Activated naive CD4-positive, alpha-beta T cell treated with anti-CD3 and anti-CD28 coated beads for 36 hours (primary cell): ENCODE measurements around the gene HIVEP1. TPM values are rescaled to one million over a fixed set of nuclear protein-coding genes. Genes with fewer than 3 reads are reported as not detected.

Source experiments
- CTCF ChIA-PET: fragments of 350-600 bp; sonication (Branson Sonifier 250); formaldehyde crosslinking; loops from one replicate; lab custom pipeline; 2021; ENCODE audit warnings: antibody characterized with exemption; lab: Charles Lee
- DNase-seq: peaks from one replicate; pipeline ENCODE4 v3.0.0-alpha.2; 2020
- H3K27ac Mint-ChIP-seq: one replicate; pipeline ENCODE4 v1.8.0; 2021; ENCODE audit warnings: mild to moderate bottlenecking, mixed read lengths
- H3K27me3 Mint-ChIP-seq: one replicate; pipeline ENCODE4 v1.8.0; 2021; ENCODE audit warnings: low read depth, mixed read lengths
- H3K36me3 Mint-ChIP-seq: one replicate; pipeline ENCODE4 v1.8.0; 2021; ENCODE audit warnings: low read depth, mixed read lengths
- H3K4me1 Mint-ChIP-seq: one replicate; pipeline ENCODE4 v1.8.0; 2021; ENCODE audit warnings: low read depth, mixed read lengths
- H3K4me3 Mint-ChIP-seq: one replicate; pipeline ENCODE4 v1.8.0; 2021; ENCODE audit warnings: mild to moderate bottlenecking, moderate library complexity, mixed read lengths
- H3K9me3 Mint-ChIP-seq: one replicate; pipeline ENCODE4 v1.8.0; 2021; ENCODE audit warnings: mixed read lengths
- intact Hi-C: fragments of 100-400 bp; cut with micrococcal nuclease; formaldehyde crosslinking; loops from one replicate; pipeline ENCODE4 v1.15.1; 2023
- total RNA-seq, 2 experiments: library from RNA; stranded (reverse); gene quantifications; one replicate each; pipeline ENCODE4 v1.2.3, GENCODE V29; 2021

Gene HIVEP1
- total RNA-seq, 2 experiments from 2014 or later, result 43.6 to 47.9 TPM

- H3K36me3 Mint-ChIP-seq, result peaks cover 55% of the 10 kb centered on the region
- peaks cover 58% of the 10 kb centered on the region for H3K4me1 Mint-ChIP-seq
- intact Hi-C loops, result no loop called here
- DNase-seq, result no peak
- CTCF ChIA-PET, result interaction anchor here (0.5 to 1.0 kb wide), 2 partner anchors 15 to 79 kb away, joined by 4 read pairs; no protein-coding TSS in a partner anchor
- no peak overlapping the region for H3K27ac Mint-ChIP-seq
- no peak overlapping the region for H3K4me3 Mint-ChIP-seq
- H3K27me3 Mint-ChIP-seq, result no peaks in the 10 kb centered on the region
- peaks cover 7% of the 10 kb centered on the region for H3K9me3 Mint-ChIP-seq
These were observed 104.2 kb downstream of the HIVEP1 start for GRCh38 chr6:12116264-12116800.

DNA sequence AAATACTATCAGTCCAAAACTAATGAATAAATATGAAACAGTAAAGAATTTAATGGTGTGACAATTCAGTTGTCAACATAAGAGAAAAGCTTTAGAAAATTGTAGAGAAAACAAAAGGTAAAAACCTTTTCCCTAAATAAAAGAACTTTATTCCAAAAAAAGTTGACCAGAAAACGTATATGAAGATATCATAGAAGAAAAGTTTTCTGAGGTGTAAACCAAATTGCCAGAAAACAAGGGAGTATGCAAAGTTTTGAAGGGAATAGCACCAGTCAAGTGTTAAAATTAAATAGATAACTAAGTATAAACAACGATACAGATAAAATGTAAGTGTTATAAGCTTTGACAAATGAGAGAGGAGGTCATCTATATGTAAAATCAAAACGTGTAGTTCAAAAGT, 104.9 kb downstream of the HIVEP1 start:
- no peak for DNase-seq
- peaks cover 58% of the 10 kb centered on the region for H3K36me3 Mint-ChIP-seq
- no peak overlapping the region for H3K4me3 Mint-ChIP-seq
- peaks cover 55% of the 10 kb centered on the region for H3K4me1 Mint-ChIP-seq
- CTCF ChIA-PET, result interaction anchor here (0.8 to 1.3 kb wide), 3 partner anchors 9 to 79 kb away, joined by 3 read pairs; no protein-coding TSS in a partner anchor
- H3K9me3 Mint-ChIP-seq, result peaks cover 7% of the 10 kb centered on the region
- H3K27ac Mint-ChIP-seq, result no peak overlapping the region
- intact Hi-C loops, result no loop called here
- H3K27me3 Mint-ChIP-seq, result no peaks in the 10 kb centered on the region

- Mint-ChIP-seq H3K36me3 (peaks cover 68% of the 10 kb centered on the region), H3K27ac (peak overlapping the region; percentile 77), H3K27me3 (no peaks in the 10 kb centered on the region), H3K4me1 (peaks cover 49% of the 10 kb centered on the region), H3K4me3 (peak overlapping the region; percentile 11), H3K9me3 (peaks cover 7% of the 10 kb centered on the region)
- CTCF ChIA-PET, result interaction anchor here (1.0 kb wide), 1 partner anchor 45 kb away, joined by 3 read pairs; no protein-coding TSS in a partner anchor
- intact Hi-C loops, result loop anchor here (1.0 to 2.0 kb wide), 5 partner anchors 20 to 406 kb away; no protein-coding TSS in a partner anchor
- no peak for DNase-seq
These were observed 106.5 kb downstream of the HIVEP1 start for GRCh38 chr6:12118607-12119006.

GRCh38 chr6:12119085-12119588, 107.0 kb downstream of the HIVEP1 start:
- H3K36me3 Mint-ChIP-seq, result peaks cover 70% of the 10 kb centered on the region
- no peaks in the 10 kb centered on the region for H3K27me3 Mint-ChIP-seq
- peak overlapping the region; percentile 11 for H3K4me3 Mint-ChIP-seq
- H3K27ac Mint-ChIP-seq, result peak overlapping the region; percentile 77
- peaks cover 8% of the 10 kb centered on the region for H3K9me3 Mint-ChIP-seq
- CTCF ChIA-PET, result interaction anchor here (1.0 kb wide), 1 partner anchor 46 kb away, joined by 3 read pairs; no protein-coding TSS in a partner anchor
- DNase-seq, result peak; percentile 73
- H3K4me1 Mint-ChIP-seq, result peaks cover 49% of the 10 kb centered on the region
- intact Hi-C loops, result loop anchor here (1.0 to 2.0 kb wide), 5 partner anchors 19 to 407 kb away; no protein-coding TSS in a partner anchor

DNA sequence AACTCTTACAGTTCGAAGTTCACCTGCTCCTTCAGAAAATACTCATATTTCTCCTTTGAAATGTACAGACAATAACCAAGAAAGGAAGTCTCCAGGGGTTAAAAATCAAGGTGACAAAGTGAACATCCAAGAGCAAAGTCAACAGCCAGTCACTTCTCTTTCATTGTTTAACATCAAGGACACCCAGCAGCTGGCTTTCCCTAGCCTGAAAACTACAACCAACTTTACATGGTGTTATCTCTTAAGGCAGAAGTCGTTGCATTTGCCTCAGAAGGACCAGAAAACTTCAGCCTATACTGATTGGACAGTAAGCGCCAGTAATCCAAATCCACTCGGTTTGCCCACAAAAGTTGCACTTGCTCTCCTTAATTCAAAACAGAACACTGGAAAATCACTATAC, 113.3 kb downstream of the HIVEP1 start:
- intact Hi-C loops, result loop anchor here (2.0 kb wide), 1 partner anchor 13 kb away; no protein-coding TSS in a partner anchor
- peaks cover 2% of the 10 kb centered on the region for H3K9me3 Mint-ChIP-seq
- peak overlapping the region; percentile 15 for H3K27ac Mint-ChIP-seq
- H3K27me3 Mint-ChIP-seq, result no peaks in the 10 kb centered on the region
- peaks cover 48% of the 10 kb centered on the region for H3K4me1 Mint-ChIP-seq
- peaks cover 71% of the 10 kb centered on the region for H3K36me3 Mint-ChIP-seq
- CTCF ChIA-PET, result no interaction called here
- DNase-seq, result no peak
- no peak overlapping the region for H3K4me3 Mint-ChIP-seq

- peaks cover 66% of the 10 kb centered on the region for H3K36me3 Mint-ChIP-seq
- DNase-seq, result no peak
- intact Hi-C loops, result no loop called here
- H3K27me3 Mint-ChIP-seq, result no peaks in the 10 kb centered on the region
- CTCF ChIA-PET, result no interaction called here
- peaks cover 2% of the 10 kb centered on the region for H3K9me3 Mint-ChIP-seq
- H3K4me1 Mint-ChIP-seq, result peaks cover 47% of the 10 kb centered on the region
- no peak overlapping the region for H3K4me3 Mint-ChIP-seq
- H3K27ac Mint-ChIP-seq, result no peak overlapping the region
These were observed 113.9 kb downstream of the HIVEP1 start for GRCh38 chr6:12126051-12126450.

- intact Hi-C loops, result no loop called here
- H3K9me3 Mint-ChIP-seq, result no peaks in the 10 kb centered on the region
- H3K4me1 Mint-ChIP-seq, result peaks cover 34% of the 10 kb centered on the region
- H3K36me3 Mint-ChIP-seq, result peaks cover 39% of the 10 kb centered on the region
- no peaks in the 10 kb centered on the region for H3K27me3 Mint-ChIP-seq
- H3K4me3 Mint-ChIP-seq, result no peak overlapping the region
- H3K27ac Mint-ChIP-seq, result no peak overlapping the region
- CTCF ChIA-PET, result interaction anchor here (0.7 kb wide), 1 partner anchor 223 kb away, joined by 3 read pairs; no protein-coding TSS in a partner anchor
- DNase-seq, result no peak
These were observed 117.4 kb downstream of the HIVEP1 start for GRCh38 chr6:12129523-12129922.

GRCh38 chr6:12132351-12133222, 120.5 kb downstream of the HIVEP1 start:
- Mint-ChIP-seq H3K9me3 (no peaks in the 10 kb centered on the region), H3K27ac (no peak overlapping the region), H3K36me3 (peaks cover 28% of the 10 kb centered on the region), H3K27me3 (no peaks in the 10 kb centered on the region), H3K4me3 (no peak overlapping the region), H3K4me1 (peaks cover 19% of the 10 kb centered on the region)
- intact Hi-C loops, result no loop called here
- DNase-seq, result no peak
- CTCF ChIA-PET, result no interaction called here

DNA sequence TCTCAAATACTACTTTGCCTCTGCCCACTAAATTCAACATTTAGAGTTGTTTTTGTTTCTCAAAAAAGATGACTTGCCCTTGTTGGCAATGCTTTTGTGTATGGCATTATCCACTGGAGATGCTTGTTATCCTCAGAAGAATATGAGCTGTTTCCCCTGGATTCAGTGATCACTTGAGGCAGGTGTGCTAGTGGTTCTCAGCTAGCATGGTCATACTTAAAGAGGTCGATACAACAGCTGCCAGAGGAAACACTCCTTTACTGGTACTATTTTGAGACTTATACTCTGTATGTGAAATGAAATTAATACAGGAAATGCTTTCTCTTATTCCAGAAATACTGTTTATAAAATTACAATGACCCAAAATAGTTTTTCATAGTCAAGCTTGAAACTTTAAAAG, 122.5 kb downstream of the HIVEP1 start:
- intact Hi-C loops, result no loop called here
- CTCF ChIA-PET, result no interaction called here
- Mint-ChIP-seq H3K4me1 (peaks cover 30% of the 10 kb centered on the region), H3K27me3 (no peaks in the 10 kb centered on the region), H3K9me3 (peaks cover 4% of the 10 kb centered on the region), H3K36me3 (peaks cover 32% of the 10 kb centered on the region), H3K4me3 (no peak overlapping the region), H3K27ac (no peak overlapping the region)
- no peak for DNase-seq

DNA sequence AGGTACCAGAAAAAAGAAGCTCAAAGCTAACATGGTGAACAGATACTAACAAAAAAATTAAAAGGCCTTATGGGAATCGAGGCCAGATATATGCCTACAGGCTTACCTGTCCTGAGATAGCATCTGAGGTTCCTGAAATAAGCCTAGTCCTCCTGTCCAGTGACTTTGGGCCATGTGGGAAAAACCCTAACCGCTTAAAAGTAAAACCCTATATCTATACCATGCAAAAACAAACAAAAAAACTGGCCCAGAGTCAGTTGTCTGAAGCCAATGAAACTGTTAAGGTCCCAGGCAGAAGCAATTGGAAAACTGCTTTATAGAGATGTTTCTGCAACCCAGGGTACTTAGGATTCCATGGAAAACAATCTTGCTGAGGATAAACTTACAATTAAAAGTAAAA, 122.9 kb downstream of the HIVEP1 start:
- H3K4me1 Mint-ChIP-seq, result peaks cover 30% of the 10 kb centered on the region
- intact Hi-C loops, result no loop called here
- CTCF ChIA-PET, result no interaction called here
- no peak overlapping the region for H3K27ac Mint-ChIP-seq
- no peak for DNase-seq
- H3K4me3 Mint-ChIP-seq, result no peak overlapping the region
- no peaks in the 10 kb centered on the region for H3K27me3 Mint-ChIP-seq
- H3K36me3 Mint-ChIP-seq, result peaks cover 35% of the 10 kb centered on the region
- peaks cover 4% of the 10 kb centered on the region for H3K9me3 Mint-ChIP-seq

DNA sequence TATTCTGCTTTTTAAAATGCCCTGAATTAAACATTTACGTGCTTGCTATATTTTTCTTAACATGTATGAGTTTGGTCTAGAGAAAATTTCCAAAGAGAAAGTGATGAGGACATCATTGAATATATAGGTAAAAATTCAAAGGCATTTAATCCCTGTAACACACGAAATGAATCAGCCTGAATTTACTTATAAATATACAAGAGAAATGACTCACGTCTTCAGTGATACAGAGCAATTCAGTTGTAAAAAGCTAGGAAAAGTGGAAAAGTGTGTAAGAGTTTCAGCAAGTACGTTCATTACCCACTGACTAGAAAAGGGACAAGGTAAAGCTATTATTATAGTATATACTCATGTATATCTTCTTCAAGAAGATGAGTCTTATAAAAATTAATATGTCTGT, 124.8 kb downstream of the HIVEP1 start:
- Mint-ChIP-seq H3K9me3 (peaks cover 6% of the 10 kb centered on the region), H3K4me3 (no peak overlapping the region), H3K36me3 (peaks cover 47% of the 10 kb centered on the region), H3K27me3 (no peaks in the 10 kb centered on the region), H3K4me1 (peaks cover 26% of the 10 kb centered on the region), H3K27ac (no peak overlapping the region)
- CTCF ChIA-PET, result no interaction called here
- intact Hi-C loops, result no loop called here
- DNase-seq, result no peak

- DNase-seq, result no peak
- no peaks in the 10 kb centered on the region for H3K27me3 Mint-ChIP-seq
- H3K9me3 Mint-ChIP-seq, result peaks cover 6% of the 10 kb centered on the region
- H3K4me3 Mint-ChIP-seq, result no peak overlapping the region
- peaks cover 50% of the 10 kb centered on the region for H3K36me3 Mint-ChIP-seq
- peaks cover 26% of the 10 kb centered on the region for H3K4me1 Mint-ChIP-seq
- CTCF ChIA-PET, result no interaction called here
- no peak overlapping the region for H3K27ac Mint-ChIP-seq
- intact Hi-C loops, result no loop called here
These were observed 125.4 kb downstream of the HIVEP1 start for GRCh38 chr6:12137480-12137879.
